SU-DHL-6 (cell line): ENCODE results near the gene SYT8.

Experiments used
- CTCF ChIP-seq: fragments of 200-600 bp; sonication (generic); IDR thresholded peaks from one replicate; pipeline ENCODE4 v1.5.1; 2017; ENCODE audit warnings: antibody characterized with exemption, mild to moderate bottlenecking, low read length, moderate library complexity; ENCODE audit not compliant: insufficient read depth, poor library complexity, severe bottlenecking
- EZH2phosphoT487 ChIP-seq: fragments of 200-600 bp; sonication (generic), shearing (Covaris generic); conservative IDR thresholded peaks from 2 replicates; pipeline ENCODE4 v1.6.1; 2018; ENCODE audit warnings: mild to moderate bottlenecking, antibody characterized with exemption, low read length, moderate library complexity, mixed read lengths

- TF ChIP-seq CTCF (no peak), EZH2phosphoT487 (no peak)
Measured at GRCh38 chr11:1819074-1819473, 15.7 kb upstream of the SYT8 start.
